Activated naive CD8-positive, alpha-beta T cell treated with anti-CD3 and anti-CD28 coated beads, Interleukin-2, amount 50 U/mL, for 24 hours (primary cell): ENCODE data around the gene AFF1.

ENCODE experiments used
- ATAC-seq: fragments of 150-1000 bp; cut with Tn5 transposase; one replicate; pipeline ENCODE4 v1.10.0; 2021
- DNase-seq: peaks from one replicate; pipeline ENCODE4 v3.0.0; 2021
- H3K27ac Mint-ChIP-seq: one replicate; pipeline ENCODE4 v1.8.0; 2021; ENCODE audit warnings: mild to moderate bottlenecking, mixed read lengths
- H3K27me3 Mint-ChIP-seq: one replicate; pipeline ENCODE4 v1.8.0; 2021; ENCODE audit warnings: mixed read lengths
- H3K36me3 Mint-ChIP-seq: one replicate; pipeline ENCODE4 v1.8.0; 2021; ENCODE audit warnings: low read depth, mixed read lengths
- H3K4me1 Mint-ChIP-seq: one replicate; pipeline ENCODE4 v1.8.0; 2021; ENCODE audit warnings: mixed read lengths
- H3K4me3 Mint-ChIP-seq: one replicate; pipeline ENCODE4 v1.8.0; 2021; ENCODE audit warnings: mild to moderate bottlenecking, moderate library complexity, mixed read lengths
- H3K9me3 Mint-ChIP-seq: one replicate; pipeline ENCODE4 v1.8.0; 2021; ENCODE audit warnings: mixed read lengths

Gene AFF1, protein sequence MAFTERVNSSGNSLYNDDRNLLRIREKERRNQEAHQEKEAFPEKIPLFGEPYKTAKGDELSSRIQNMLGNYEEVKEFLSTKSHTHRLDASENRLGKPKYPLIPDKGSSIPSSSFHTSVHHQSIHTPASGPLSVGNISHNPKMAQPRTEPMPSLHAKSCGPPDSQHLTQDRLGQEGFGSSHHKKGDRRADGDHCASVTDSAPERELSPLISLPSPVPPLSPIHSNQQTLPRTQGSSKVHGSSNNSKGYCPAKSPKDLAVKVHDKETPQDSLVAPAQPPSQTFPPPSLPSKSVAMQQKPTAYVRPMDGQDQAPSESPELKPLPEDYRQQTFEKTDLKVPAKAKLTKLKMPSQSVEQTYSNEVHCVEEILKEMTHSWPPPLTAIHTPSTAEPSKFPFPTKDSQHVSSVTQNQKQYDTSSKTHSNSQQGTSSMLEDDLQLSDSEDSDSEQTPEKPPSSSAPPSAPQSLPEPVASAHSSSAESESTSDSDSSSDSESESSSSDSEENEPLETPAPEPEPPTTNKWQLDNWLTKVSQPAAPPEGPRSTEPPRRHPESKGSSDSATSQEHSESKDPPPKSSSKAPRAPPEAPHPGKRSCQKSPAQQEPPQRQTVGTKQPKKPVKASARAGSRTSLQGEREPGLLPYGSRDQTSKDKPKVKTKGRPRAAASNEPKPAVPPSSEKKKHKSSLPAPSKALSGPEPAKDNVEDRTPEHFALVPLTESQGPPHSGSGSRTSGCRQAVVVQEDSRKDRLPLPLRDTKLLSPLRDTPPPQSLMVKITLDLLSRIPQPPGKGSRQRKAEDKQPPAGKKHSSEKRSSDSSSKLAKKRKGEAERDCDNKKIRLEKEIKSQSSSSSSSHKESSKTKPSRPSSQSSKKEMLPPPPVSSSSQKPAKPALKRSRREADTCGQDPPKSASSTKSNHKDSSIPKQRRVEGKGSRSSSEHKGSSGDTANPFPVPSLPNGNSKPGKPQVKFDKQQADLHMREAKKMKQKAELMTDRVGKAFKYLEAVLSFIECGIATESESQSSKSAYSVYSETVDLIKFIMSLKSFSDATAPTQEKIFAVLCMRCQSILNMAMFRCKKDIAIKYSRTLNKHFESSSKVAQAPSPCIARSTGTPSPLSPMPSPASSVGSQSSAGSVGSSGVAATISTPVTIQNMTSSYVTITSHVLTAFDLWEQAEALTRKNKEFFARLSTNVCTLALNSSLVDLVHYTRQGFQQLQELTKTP

DNA sequence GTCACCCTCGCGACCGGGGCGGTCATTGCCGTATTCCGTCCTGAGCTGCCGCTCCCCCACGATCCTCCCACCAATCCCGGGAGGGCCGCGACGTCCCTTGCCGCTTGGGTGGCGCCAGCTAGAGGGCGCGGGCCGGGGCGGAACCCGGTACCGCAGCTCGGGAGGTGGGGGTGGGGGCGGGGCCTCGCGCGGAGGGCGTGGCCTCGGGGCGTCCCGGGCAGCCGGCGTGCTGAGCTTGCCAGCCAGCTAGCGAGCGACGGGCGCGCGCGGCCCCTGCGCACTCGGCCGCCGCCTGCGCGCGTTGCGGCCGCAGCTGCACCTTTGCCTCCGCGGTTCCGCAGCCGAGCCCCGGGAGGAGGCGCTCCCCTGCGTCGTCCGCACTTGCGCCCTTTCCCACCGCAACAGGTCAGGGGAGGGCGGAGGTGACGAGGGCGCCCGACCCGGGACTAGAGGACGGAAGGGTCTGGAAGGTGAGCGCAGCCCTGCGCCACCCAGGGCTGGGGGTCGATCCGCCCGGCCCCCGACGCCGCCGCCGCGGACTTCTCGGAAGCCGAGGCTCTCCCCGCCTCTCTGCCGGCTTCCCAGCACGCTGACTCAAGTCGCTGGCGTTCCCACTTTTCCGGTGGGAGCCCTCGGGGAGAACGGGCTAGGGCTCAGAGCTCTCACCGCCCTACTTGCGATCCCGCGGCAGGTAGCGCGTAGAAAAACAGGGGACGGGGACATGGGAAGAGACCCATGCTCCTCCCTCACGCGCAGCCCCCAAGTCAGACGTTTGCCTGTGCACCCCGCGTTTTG, at the start of gene AFF1:
AFF1 (plus strand) TSS at position 241 of the 795 bp plus-strand sequence. CDS start 13,523 bp downstream, outside the sequence.
- H3K27me3 Mint-ChIP-seq = no peaks in the 10 kb centered on the region
- peak within 1 kb of the TSS; percentile 91 for H3K27ac Mint-ChIP-seq
- DNase-seq (peak; percentile 90), ATAC-seq (peak; percentile 77)
- no peaks in the 10 kb centered on the region for H3K9me3 Mint-ChIP-seq
- H3K4me3 Mint-ChIP-seq = peak within 1 kb of the TSS; percentile 87
- H3K4me1 Mint-ChIP-seq = peaks cover 55% of the 10 kb centered on the region
- peaks cover 1% of the 10 kb centered on the region for H3K36me3 Mint-ChIP-seq

DNA sequence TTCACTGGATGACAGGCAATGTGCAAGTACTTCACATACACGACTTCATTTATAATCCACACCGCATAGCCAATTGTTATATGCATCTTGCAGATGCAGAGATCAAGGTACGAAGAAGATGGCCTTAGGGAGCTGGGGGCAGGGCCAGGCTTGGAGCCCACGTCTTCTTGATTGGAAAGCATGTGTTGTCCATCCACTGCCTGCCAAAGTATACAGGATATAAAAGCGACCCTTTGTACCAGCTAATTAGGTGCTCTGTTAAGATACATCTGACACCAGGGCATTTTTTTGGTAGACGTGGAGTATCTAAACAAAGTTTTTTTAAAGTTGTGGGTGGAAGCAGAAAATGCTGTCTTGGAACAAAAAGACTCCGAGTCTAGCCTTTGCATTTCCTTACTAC, 44.0 kb upstream of the AFF1 start:
- Mint-ChIP-seq H3K27me3 (peaks cover 30% of the 10 kb centered on the region), H3K27ac (no peak overlapping the region), H3K4me1 (peaks cover 10% of the 10 kb centered on the region), H3K9me3 (no peaks in the 10 kb centered on the region), H3K4me3 (no peak overlapping the region), H3K36me3 (no peaks in the 10 kb centered on the region)
- no peak for ATAC-seq
- no peak for DNase-seq

DNA sequence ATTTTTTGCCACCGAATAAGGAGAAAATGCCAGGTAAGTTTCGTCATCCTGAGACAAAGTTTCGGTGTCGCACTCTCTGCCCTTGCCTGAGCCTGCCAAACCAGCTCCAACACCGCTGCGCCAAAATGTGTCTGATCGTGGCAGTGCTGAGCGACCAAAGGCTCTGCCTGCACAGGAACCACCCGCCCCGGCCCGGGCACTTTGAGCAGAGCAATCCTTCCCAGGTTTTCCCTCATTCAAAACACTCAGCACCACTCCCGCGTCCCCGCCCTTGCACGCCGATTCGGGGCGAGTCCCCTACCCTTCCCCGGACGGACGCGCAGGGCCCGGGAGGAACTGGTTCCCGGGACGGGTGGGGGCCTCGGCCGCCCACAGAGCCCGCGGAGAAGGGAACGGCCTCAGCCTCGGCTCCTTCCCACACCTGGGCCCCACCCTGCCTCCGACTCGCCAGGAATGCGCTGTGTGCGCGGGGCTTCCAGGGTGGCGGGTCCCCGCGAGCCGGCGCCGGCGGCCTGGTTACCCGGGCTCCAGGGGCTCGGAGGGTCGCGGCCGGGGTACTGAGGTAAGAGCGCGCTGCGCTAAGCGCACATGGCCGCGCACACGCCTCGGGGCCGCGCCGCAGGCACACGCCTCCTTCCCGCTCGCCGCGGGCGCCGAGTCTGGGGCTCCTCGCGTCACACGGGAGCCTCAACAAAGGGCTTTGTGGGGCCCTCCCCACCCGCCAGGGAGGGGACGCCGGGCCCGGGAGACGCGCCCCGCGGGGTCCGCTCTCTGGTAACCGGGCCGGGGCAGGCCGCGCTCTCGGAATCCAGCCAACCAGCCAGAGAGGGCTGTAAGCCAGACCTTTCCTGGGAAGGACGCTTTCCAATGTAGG, 42.8 kb upstream of the AFF1 start, which contains the start of gene C4orf36:
C4orf36 (minus strand) TSS at position 661 of the 874 bp plus-strand sequence. CDS start 902 bp downstream, outside the sequence.
- DNase-seq = peak; percentile 39

DNA sequence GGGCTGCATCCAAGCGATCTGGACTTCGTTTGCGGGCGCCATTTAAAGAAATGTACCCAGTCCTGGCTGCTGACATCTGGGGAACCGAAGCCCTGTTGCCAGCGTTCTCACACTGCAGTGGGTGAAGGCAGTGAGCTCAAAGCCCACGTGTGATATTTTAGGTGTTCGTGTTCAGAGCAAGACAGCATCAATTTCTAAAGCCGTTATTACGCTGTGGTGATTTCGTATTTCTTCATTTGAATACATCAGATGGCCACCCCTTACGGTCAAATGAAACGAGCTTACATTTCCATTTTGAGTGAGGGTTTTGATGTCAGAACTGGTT, 42.2 kb upstream of the AFF1 start:
- Mint-ChIP-seq H3K27ac (no peak overlapping the region), H3K36me3 (no peaks in the 10 kb centered on the region), H3K27me3 (peaks cover 30% of the 10 kb centered on the region), H3K9me3 (no peaks in the 10 kb centered on the region), H3K4me3 (peak overlapping the region; percentile 71), H3K4me1 (peaks cover 10% of the 10 kb centered on the region)
- ATAC-seq (no peak), DNase-seq (peak; percentile 4)

More for the DNA sequence above, 42.8 kb upstream of the AFF1 start, which contains the start of gene C4orf36:
- peak; percentile 71 for ATAC-seq
- Mint-ChIP-seq H3K4me1 (peaks cover 10% of the 10 kb centered on the region), H3K36me3 (no peaks in the 10 kb centered on the region), H3K27me3 (peaks cover 30% of the 10 kb centered on the region), H3K4me3 (peak within 1 kb of the TSS; percentile 79), H3K27ac (peak within 1 kb of the TSS; percentile 46), H3K9me3 (no peaks in the 10 kb centered on the region)

DNA sequence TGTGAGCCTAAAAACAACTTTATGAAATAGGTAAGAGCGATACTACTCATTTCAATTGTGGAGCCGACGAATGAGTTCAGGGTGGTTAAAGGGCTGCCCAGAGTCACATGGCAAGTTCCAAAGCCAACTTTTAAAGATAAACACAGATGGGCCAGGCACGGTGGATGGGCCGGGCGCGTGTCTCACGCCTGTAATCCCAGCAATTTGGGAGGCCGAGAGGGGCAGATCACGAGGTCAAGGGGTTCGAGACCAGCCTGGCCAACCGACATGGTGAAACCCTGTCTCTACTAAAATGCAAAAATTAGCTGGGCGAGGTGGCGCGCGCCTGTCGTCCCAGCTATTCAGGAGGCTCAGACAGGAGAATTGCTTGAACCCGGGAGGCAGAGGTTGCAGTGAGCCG, 41.7 kb upstream of the AFF1 start:
- H3K4me1 Mint-ChIP-seq = peaks cover 10% of the 10 kb centered on the region
- ATAC-seq (no peak), DNase-seq (no peak)
- H3K27ac Mint-ChIP-seq = no peak overlapping the region
- H3K27me3 Mint-ChIP-seq = peaks cover 30% of the 10 kb centered on the region
- H3K9me3 Mint-ChIP-seq = no peaks in the 10 kb centered on the region
- no peaks in the 10 kb centered on the region for H3K36me3 Mint-ChIP-seq
- peak overlapping the region; percentile 12 for H3K4me3 Mint-ChIP-seq

DNA sequence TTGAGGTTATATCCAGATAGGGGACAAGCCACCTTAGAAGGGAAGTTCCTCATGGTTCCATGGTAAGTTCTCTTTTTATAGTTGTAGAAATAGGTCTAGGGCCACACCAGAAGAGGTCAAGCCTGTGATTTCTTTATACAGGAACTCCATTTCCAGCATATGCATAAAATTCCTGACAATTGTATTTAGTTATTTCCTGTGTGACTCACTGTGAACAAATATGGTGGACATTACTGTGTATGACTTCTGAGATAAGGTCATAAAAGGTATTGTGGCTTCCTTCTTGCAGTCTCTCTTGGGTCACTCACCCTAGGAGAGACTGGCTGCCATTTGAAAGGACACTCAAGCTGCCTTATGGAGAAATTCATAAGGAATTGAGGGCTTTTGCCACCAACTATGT, 40.4 kb upstream of the AFF1 start:
- no peaks in the 10 kb centered on the region for H3K36me3 Mint-ChIP-seq
- no peak for DNase-seq
- H3K4me3 Mint-ChIP-seq = no peak overlapping the region
- no peaks in the 10 kb centered on the region for H3K9me3 Mint-ChIP-seq
- no peak overlapping the region for H3K27ac Mint-ChIP-seq
- peaks cover 29% of the 10 kb centered on the region for H3K27me3 Mint-ChIP-seq
- no peak for ATAC-seq
- peaks cover 10% of the 10 kb centered on the region for H3K4me1 Mint-ChIP-seq

DNA sequence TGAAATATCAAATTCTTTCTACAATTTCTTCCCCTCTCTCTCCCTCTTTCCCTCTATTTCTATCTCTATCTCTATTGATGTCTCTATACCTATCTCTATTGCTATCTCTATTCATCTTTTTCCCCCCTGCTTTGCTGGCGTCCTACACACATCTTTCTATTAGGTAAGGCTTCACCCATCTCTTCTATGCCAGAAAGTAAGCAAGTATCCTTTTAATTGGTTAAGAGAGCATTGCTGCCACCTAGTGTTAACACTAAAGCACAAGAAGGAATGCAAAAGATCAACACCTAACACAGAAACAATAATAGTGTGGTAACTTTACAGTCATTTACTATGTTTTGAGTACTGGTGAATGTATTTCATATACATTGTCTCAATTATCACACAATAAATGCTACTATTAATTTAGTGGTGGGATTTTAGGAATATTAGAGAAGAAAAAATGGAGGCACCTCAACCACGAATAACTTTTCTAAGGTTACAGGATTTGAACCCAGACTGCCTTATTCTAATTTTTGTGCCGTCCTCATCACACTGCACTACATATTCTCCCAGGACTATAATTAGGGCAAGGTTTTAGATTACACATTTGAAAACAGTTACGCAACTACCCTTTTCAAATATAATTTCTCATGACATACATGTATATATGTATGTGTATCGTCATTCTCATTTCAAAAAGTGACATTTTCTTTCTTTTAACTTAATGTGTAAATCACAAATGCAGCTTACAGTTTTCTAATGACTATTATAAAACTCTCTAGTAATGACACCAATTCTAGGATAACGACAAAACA, 38.9 kb upstream of the AFF1 start:
- Mint-ChIP-seq H3K4me1 (peaks cover 10% of the 10 kb centered on the region), H3K27ac (no peak overlapping the region), H3K4me3 (no peak overlapping the region), H3K27me3 (peaks cover 20% of the 10 kb centered on the region), H3K9me3 (no peaks in the 10 kb centered on the region), H3K36me3 (no peaks in the 10 kb centered on the region)
- DNase-seq (no peak), ATAC-seq (peak; percentile 38)

DNA sequence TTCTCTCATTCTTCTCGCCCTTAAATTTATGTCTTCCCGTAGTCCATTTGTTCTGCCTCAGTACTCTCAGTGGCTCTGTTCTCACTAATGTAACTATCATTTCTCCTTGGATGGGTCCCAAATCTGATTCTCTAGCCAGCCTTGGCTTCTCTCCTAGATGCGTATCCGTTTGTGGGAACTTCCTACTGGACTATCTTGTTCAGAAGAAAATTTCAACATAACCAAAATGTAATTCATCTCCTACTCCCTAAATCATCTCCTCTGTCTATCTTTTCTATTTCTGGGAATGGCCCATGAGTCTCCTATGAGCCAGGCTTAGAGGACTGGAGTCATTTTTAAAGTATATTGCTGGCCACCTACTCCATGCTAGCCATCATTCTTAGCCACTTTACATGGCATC, 38.2 kb upstream of the AFF1 start:
- DNase-seq = no peak
- H3K4me3 Mint-ChIP-seq = no peak overlapping the region
- no peak overlapping the region for H3K27ac Mint-ChIP-seq
- ATAC-seq = no peak
- no peaks in the 10 kb centered on the region for H3K9me3 Mint-ChIP-seq
- peaks cover 8% of the 10 kb centered on the region for H3K4me1 Mint-ChIP-seq
- no peaks in the 10 kb centered on the region for H3K36me3 Mint-ChIP-seq
- H3K27me3 Mint-ChIP-seq = peaks cover 13% of the 10 kb centered on the region

DNA sequence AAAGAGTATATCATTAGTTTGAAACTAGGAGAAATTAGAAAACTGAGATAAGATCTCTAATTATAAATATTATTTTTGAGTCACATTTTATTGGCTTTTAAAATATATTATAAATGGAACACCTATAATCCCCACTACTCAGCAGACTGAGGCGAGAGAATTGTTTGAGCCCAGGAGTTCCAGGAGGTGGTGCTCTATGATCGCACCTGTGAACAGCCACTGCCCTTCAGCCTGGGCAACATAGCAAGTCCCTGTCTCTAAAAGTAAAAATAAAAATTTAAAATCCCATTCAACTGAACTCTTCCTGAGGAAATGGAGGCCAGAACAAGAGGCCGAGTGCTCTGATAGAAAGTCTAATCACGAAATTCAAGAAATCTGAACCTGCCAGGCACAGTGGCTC, 36.2 kb upstream of the AFF1 start:
- no peak for DNase-seq
- ATAC-seq = no peak
- Mint-ChIP-seq H3K27ac (no peak overlapping the region), H3K4me1 (no peaks in the 10 kb centered on the region), H3K4me3 (no peak overlapping the region), H3K36me3 (no peaks in the 10 kb centered on the region), H3K9me3 (no peaks in the 10 kb centered on the region), H3K27me3 (peaks cover 4% of the 10 kb centered on the region)

DNA sequence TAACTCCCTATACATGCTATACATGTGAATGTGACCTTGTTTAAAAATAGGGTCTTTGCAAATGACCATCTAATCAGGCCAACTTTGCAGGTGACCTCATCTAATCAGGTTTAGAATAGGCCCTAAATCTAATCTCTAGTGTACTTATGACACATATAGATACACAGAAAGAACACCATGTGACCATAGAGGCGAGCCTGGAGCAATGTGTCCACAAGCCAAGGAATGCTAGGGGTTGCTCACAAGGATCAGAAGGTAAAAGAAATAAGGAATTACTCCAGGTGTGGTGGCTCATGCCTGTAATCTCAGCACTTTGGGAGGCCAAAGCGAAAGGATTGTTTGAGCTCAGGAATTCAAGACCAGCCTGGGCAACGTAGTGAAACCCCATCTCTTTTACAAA, 32.9 kb upstream of the AFF1 start:
- H3K27me3 Mint-ChIP-seq = peaks cover 5% of the 10 kb centered on the region
- ATAC-seq = no peak
- no peak for DNase-seq
- H3K27ac Mint-ChIP-seq = no peak overlapping the region
- no peak overlapping the region for H3K4me3 Mint-ChIP-seq
- no peaks in the 10 kb centered on the region for H3K9me3 Mint-ChIP-seq
- no peaks in the 10 kb centered on the region for H3K4me1 Mint-ChIP-seq
- H3K36me3 Mint-ChIP-seq = no peaks in the 10 kb centered on the region

DNA sequence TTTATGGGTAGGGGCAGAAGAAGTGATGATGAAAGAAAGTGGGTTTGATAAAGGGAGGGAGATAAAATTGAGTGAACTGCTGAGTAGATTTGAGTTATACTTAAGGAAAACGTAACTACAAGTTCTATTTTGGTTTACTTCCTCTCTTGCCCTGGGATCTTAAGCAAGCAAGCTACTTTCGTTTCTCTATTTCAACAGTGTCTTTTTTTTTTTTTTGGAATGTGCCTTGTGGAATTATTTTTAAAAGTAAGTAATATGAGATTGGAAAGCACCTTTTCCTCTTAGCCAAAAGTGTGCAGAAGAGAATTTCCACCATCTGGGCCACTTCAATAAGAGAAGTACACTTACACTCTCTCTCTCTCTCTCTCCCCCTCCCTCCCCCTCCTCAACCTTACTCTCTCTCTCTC, 26.6 kb upstream of the AFF1 start:
- peaks cover 32% of the 10 kb centered on the region for H3K4me1 Mint-ChIP-seq
- H3K27me3 Mint-ChIP-seq = peaks cover 5% of the 10 kb centered on the region
- no peak for ATAC-seq
- no peak overlapping the region for H3K4me3 Mint-ChIP-seq
- no peak overlapping the region for H3K27ac Mint-ChIP-seq
- no peak for DNase-seq
- H3K9me3 Mint-ChIP-seq = no peaks in the 10 kb centered on the region
- no peaks in the 10 kb centered on the region for H3K36me3 Mint-ChIP-seq

DNA sequence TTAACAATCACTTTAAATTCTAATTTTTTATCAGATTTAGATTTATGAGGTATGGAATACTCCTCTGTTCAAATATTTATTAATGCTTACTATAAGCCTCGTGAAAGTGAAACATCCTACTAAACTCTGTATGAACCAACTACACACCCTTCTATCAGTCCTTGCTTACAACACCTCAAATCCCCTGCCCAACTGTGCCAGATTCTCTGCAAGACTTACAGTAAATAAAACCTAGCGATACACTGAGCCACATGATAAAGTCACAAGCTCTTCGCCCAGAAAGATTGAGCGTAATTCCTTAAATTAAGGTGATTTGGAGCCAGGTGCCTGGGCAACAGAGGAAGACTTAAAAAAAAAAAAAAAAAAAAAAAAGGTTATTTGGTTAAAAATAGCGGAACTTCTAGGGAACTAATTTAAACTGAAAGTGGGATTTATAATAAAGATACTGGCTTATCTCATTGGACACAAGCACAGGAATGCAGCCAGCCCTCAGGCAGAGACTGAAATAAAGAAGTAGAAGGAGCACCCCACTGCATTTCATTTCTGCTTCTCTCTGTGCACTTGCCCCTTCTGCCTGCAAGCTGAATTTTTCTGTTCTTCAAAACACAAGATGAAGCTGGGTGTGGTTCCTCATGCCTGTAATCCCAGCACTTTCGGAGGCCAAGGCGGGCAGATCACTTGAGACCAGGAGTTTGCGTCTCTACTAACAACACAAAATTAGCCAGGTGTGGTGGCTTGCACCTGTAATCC, 25.1 kb upstream of the AFF1 start:
- no peaks in the 10 kb centered on the region for H3K9me3 Mint-ChIP-seq
- no peak for ATAC-seq
- no peak for DNase-seq
- H3K27me3 Mint-ChIP-seq = no peaks in the 10 kb centered on the region
- no peak overlapping the region for H3K27ac Mint-ChIP-seq
- no peaks in the 10 kb centered on the region for H3K36me3 Mint-ChIP-seq
- peaks cover 32% of the 10 kb centered on the region for H3K4me1 Mint-ChIP-seq
- no peak overlapping the region for H3K4me3 Mint-ChIP-seq
